ENCODE results near the gene TBX3.

TBX3 gene

GRCh38 chr12:114698566-114699163, 14.7 kb upstream of the TBX3 start:
- H3K27ac ChIP-seq = no peak overlapping the region
- H3K9me3 ChIP-seq = no peaks in the 10 kb centered on the region
- no peak overlapping the region for H3K4me3 ChIP-seq (ENCODE audit: low read depth in 1 of 2, low read length in 1 of 2)
- H3K4me1 ChIP-seq (ENCODE audit: control insufficient read depth in 1 of 2, insufficient read depth in 1 of 2, low read depth in 1 of 2, low read length in 1 of 2) = no peaks in the 10 kb centered on the region
- TF ChIP-seq CTCF (IDR thresholded peaks at IDR 0.05) = no peak
- H3K36me3 ChIP-seq = no peaks in the 10 kb centered on the region
- H3K27me3 ChIP-seq = peaks cover 99% of the 10 kb centered on the region

GRCh38 chr12:114697741-114698565, 14.0 kb upstream of the TBX3 start:
- no peak overlapping the region for H3K4me3 ChIP-seq (ENCODE audit: low read depth in 1 of 2, low read length in 1 of 2)
- no peaks in the 10 kb centered on the region for H3K4me1 ChIP-seq (ENCODE audit: control insufficient read depth in 1 of 2, insufficient read depth in 1 of 2, low read depth in 1 of 2, low read length in 1 of 2)
- no peaks in the 10 kb centered on the region for H3K9me3 ChIP-seq
- no peak for TF ChIP-seq CTCF (IDR thresholded peaks at IDR 0.05)
- H3K27ac ChIP-seq = no peak overlapping the region
- H3K36me3 ChIP-seq = no peaks in the 10 kb centered on the region
- H3K27me3 ChIP-seq = peaks cover 100% of the 10 kb centered on the region

DNA sequence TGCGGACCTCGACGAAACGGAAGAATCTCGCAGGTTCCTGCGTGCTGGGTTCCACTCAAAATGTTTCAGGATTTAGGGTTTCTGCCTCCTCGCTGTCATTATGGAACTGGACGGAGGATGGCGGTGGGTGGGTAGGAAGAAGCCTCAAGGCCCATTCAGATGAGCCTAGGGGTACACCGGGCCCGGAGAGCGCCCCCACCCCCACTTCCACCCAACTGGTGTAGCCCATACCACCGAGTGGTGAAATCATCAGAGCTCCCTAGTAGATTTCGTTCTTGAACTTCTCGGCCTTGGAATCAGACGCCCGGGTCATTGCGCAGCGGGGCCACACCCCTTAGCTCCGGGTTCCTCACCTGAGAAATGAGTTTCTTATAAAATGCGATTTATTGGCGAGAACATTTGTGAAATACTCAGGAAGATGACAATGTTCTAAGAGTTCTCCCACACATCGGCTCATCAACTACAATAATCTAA, 13.3 kb upstream of the TBX3 start:
- Histone ChIP-seq H3K9me3 (no peaks in the 10 kb centered on the region), H3K27me3 (peaks cover 100% of the 10 kb centered on the region), H3K27ac (no peak overlapping the region), H3K36me3 (no peaks in the 10 kb centered on the region), H3K4me1 (ENCODE audit: control insufficient read depth in 1 of 2, insufficient read depth in 1 of 2, low read depth in 1 of 2, low read length in 1 of 2) (no peaks in the 10 kb centered on the region), H3K4me3 (ENCODE audit: low read depth in 1 of 2, low read length in 1 of 2) (no peak overlapping the region)
- no peak for TF ChIP-seq CTCF (IDR thresholded peaks at IDR 0.05)

- H3K27me3 ChIP-seq = peaks cover 100% of the 10 kb centered on the region
- no peak overlapping the region for H3K27ac ChIP-seq
- TF ChIP-seq CTCF (IDR thresholded peaks at IDR 0.05) = no peak
- H3K4me3 ChIP-seq (ENCODE audit: low read depth in 1 of 2, low read length in 1 of 2) = no peak overlapping the region
- H3K36me3 ChIP-seq = no peaks in the 10 kb centered on the region
- H3K9me3 ChIP-seq = no peaks in the 10 kb centered on the region
- no peaks in the 10 kb centered on the region for H3K4me1 ChIP-seq (ENCODE audit: control insufficient read depth in 1 of 2, insufficient read depth in 1 of 2, low read depth in 1 of 2, low read length in 1 of 2)
These were observed 12.7 kb upstream of the TBX3 start for GRCh38 chr12:114696443-114697242.

- Histone ChIP-seq H3K36me3 (no peaks in the 10 kb centered on the region), H3K27me3 (peaks cover 100% of the 10 kb centered on the region), H3K9me3 (no peaks in the 10 kb centered on the region), H3K4me1 (ENCODE audit: control insufficient read depth in 1 of 2, insufficient read depth in 1 of 2, low read depth in 1 of 2, low read length in 1 of 2) (no peaks in the 10 kb centered on the region), H3K4me3 (ENCODE audit: low read depth in 1 of 2, low read length in 1 of 2) (no peak overlapping the region), H3K27ac (no peak overlapping the region)
- TF ChIP-seq CTCF (IDR thresholded peaks at IDR 0.05) = no peak
These were observed 11.3 kb upstream of the TBX3 start for GRCh38 chr12:114695305-114695592.
